Immature natural killer cell (primary cell): ENCODE measurements around the gene HERPUD1. TPM values are rescaled to one million over a fixed set of nuclear protein-coding genes. Genes with fewer than 3 reads are reported as not detected.
"Not testable (repeated sequence)": the region's sequence is repeated elsewhere in the genome, so short reads cannot be mapped to it uniquely, and the experiment has no call there.

Source experiments
- DNase-seq, 3 donors: peaks; one replicate each; pipeline ENCODE4 v3.0.0; 2022; ENCODE audit warnings: mixed read lengths in 1 of 3
- H3K27ac Mint-ChIP-seq, 6 donors: one replicate each; pipeline ENCODE4 v1.8.0; 2020; ENCODE audit warnings: mixed read lengths in 6 of 6, mild to moderate bottlenecking in 5 of 6, inconsistent platforms in 4 of 6, moderate library complexity in 3 of 6
- H3K27me3 Mint-ChIP-seq, 3 donors: one replicate each; pipeline ENCODE4 v1.8.0; 2020 to 2021; ENCODE audit warnings: low read depth in 3 of 3, mild to moderate bottlenecking in 3 of 3, mixed read lengths in 3 of 3, moderate library complexity in 3 of 3, inconsistent platforms in 1 of 3
- H3K36me3 Mint-ChIP-seq, 3 donors: one replicate each; pipeline ENCODE4 v1.8.0; 2020; ENCODE audit warnings: mixed read lengths in 3 of 3, inconsistent platforms in 2 of 3, mild to moderate bottlenecking in 2 of 3
- H3K4me1 Mint-ChIP-seq, 2 donors: one replicate each; pipeline ENCODE4 v1.8.0; 2020; ENCODE audit warnings: inconsistent platforms in 2 of 2, mild to moderate bottlenecking in 2 of 2, mixed read lengths in 2 of 2, moderate library complexity in 1 of 2
- H3K4me3 Mint-ChIP-seq, 5 donors: one replicate each; pipeline ENCODE4 v1.8.0; 2020; ENCODE audit warnings: mild to moderate bottlenecking in 5 of 5, mixed read lengths in 5 of 5, inconsistent platforms in 3 of 5, moderate library complexity in 3 of 5
- H3K9me3 Mint-ChIP-seq, 6 donors: one replicate each; pipeline ENCODE4 v1.8.0; 2020; ENCODE audit warnings: mild to moderate bottlenecking in 6 of 6, mixed read lengths in 6 of 6, inconsistent platforms in 4 of 6, moderate library complexity in 3 of 6
- polyA plus RNA-seq, 3 donors: library from polyadenylated mRNA; unstranded; fragments of 300-500 nt; fragmentation: Illumina TruSeq; gene quantifications; one replicate each; pipeline ENCODE4 v1.2.3, GENCODE V29; 2021

HERPUD1 gene
- polyA plus RNA-seq, 3 donors from 2014 or later, result 89.0 to 157 (median 120) TPM

GRCh38 chr16:56964243-56965148 lies 32.6 kb downstream of the HERPUD1 start:
- peak; percentile 88 to 91 (median 90) for DNase-seq
- Mint-ChIP-seq H3K9me3 (no peaks in the 10 kb centered on the region), H3K27ac (peak overlapping the region in 3 of 6 donors; percentile 32 to 70 (median 34)), H3K4me3 (no peak overlapping the region), H3K4me1 (peaks cover 20 to 21% of the 10 kb centered on the region in 2 donors), H3K36me3 (no peaks in the 10 kb centered on the region), H3K27me3 (peaks cover 0 to 5% (median under 1%) of the 10 kb centered on the region in 3 donors)

GRCh38 chr16:56965149-56966092 lies 33.5 kb downstream of the HERPUD1 start:
- peak overlapping the region in 3 of 6 donors; percentile 41 to 78 (median 51) for H3K27ac Mint-ChIP-seq
- DNase-seq, result no peak
- H3K4me1 Mint-ChIP-seq, result peaks cover 20 to 21% of the 10 kb centered on the region in 2 donors
- H3K4me3 Mint-ChIP-seq, result no peak overlapping the region
- no peaks in the 10 kb centered on the region for H3K9me3 Mint-ChIP-seq
- H3K36me3 Mint-ChIP-seq, result no peaks in the 10 kb centered on the region
- peaks cover 0 to 5% (median 2%) of the 10 kb centered on the region in 3 donors for H3K27me3 Mint-ChIP-seq

GRCh38 chr16:56966093-56966475 lies 34.1 kb downstream of the HERPUD1 start:
- peaks cover 20 to 21% of the 10 kb centered on the region in 2 donors for H3K4me1 Mint-ChIP-seq

GRCh38 chr16:56967733-56968132 lies 35.8 kb downstream of the HERPUD1 start:
- H3K27ac Mint-ChIP-seq, result no peak overlapping the region
- H3K27me3 Mint-ChIP-seq, result peaks cover 0 to 5% (median 2%) of the 10 kb centered on the region in 3 donors
- H3K4me3 Mint-ChIP-seq, result no peak overlapping the region
- H3K4me1 Mint-ChIP-seq, result peaks cover 20 to 21% of the 10 kb centered on the region in 2 donors
- DNase-seq, result no peak
- H3K9me3 Mint-ChIP-seq, result no peaks in the 10 kb centered on the region
- H3K36me3 Mint-ChIP-seq, result no peaks in the 10 kb centered on the region

More at GRCh38 chr16:56966093-56966475, 34.1 kb downstream of the HERPUD1 start:
- H3K9me3 Mint-ChIP-seq, result no peaks in the 10 kb centered on the region
- no peak overlapping the region for H3K4me3 Mint-ChIP-seq
- H3K27me3 Mint-ChIP-seq, result peaks cover 0 to 5% (median 2%) of the 10 kb centered on the region in 3 donors
- H3K36me3 Mint-ChIP-seq, result no peaks in the 10 kb centered on the region
- no peak for DNase-seq
- peak overlapping the region in 2 of 6 donors; percentile 51 to 78 for H3K27ac Mint-ChIP-seq

- Mint-ChIP-seq H3K27ac (no peak overlapping the region), H3K9me3 (no peaks in the 10 kb centered on the region), H3K27me3 (peaks cover 0 to 5% (median 2%) of the 10 kb centered on the region in 3 donors), H3K4me1 (peaks cover 15 to 17% of the 10 kb centered on the region in 2 donors), H3K4me3 (no peak overlapping the region), H3K36me3 (no peaks in the 10 kb centered on the region)
- DNase-seq, result no peak
These were observed 37.8 kb downstream of the HERPUD1 start for GRCh38 chr16:56969769-56970168.

- peaks cover 1 to 5% of the 10 kb centered on the region in 2 donors for H3K4me1 Mint-ChIP-seq
- no peak for DNase-seq
These were observed 39.2 kb downstream of the HERPUD1 start for GRCh38 chr16:56970934-56971767.

GRCh38 chr16:56971768-56972043 lies 39.8 kb downstream of the HERPUD1 start:
- peaks cover 0 to 9% (median 2%) of the 10 kb centered on the region in 3 donors for H3K27me3 Mint-ChIP-seq
- H3K4me1 Mint-ChIP-seq, result peaks cover 0 to 4% of the 10 kb centered on the region in 2 donors
- no peaks in the 10 kb centered on the region for H3K9me3 Mint-ChIP-seq
- H3K27ac Mint-ChIP-seq, result peak overlapping the region in 1 of 6 donors; percentile 21
- no peaks in the 10 kb centered on the region for H3K36me3 Mint-ChIP-seq
- no peak overlapping the region for H3K4me3 Mint-ChIP-seq
- no peak for DNase-seq

More at GRCh38 chr16:56970934-56971767, 39.2 kb downstream of the HERPUD1 start:
- Mint-ChIP-seq H3K27me3 (peaks cover 0 to 8% (median 2%) of the 10 kb centered on the region in 3 donors), H3K4me3 (no peak overlapping the region), H3K27ac (peak overlapping the region in 1 of 6 donors; percentile 21), H3K9me3 (no peaks in the 10 kb centered on the region), H3K36me3 (no peaks in the 10 kb centered on the region)

GRCh38 chr16:56972403-56973293 lies 40.7 kb downstream of the HERPUD1 start:
- H3K36me3 Mint-ChIP-seq, result no peaks in the 10 kb centered on the region
- no peak overlapping the region for H3K27ac Mint-ChIP-seq
- peaks cover 0 to 4% of the 10 kb centered on the region in 2 donors for H3K4me1 Mint-ChIP-seq
- no peak for DNase-seq
- H3K27me3 Mint-ChIP-seq, result peaks cover 0 to 9% (median 2%) of the 10 kb centered on the region in 3 donors
- H3K4me3 Mint-ChIP-seq, result no peak overlapping the region
- H3K9me3 Mint-ChIP-seq, result no peaks in the 10 kb centered on the region

- Mint-ChIP-seq H3K27ac (no peak overlapping the region), H3K4me1 (peaks cover 0 to 4% of the 10 kb centered on the region in 2 donors), H3K36me3 (no peaks in the 10 kb centered on the region)
These were observed 41.4 kb downstream of the HERPUD1 start for GRCh38 chr16:56973294-56973689.

GRCh38 chr16:56973899-56974298 lies 42.0 kb downstream of the HERPUD1 start:
- DNase-seq, H3K27me3 Mint-ChIP-seq, H3K27ac Mint-ChIP-seq, H3K4me3 Mint-ChIP-seq, H3K4me1 Mint-ChIP-seq, H3K9me3 Mint-ChIP-seq, H3K36me3 Mint-ChIP-seq: not testable (repeated sequence)

More at GRCh38 chr16:56973294-56973689, 41.4 kb downstream of the HERPUD1 start:
- Mint-ChIP-seq H3K9me3 (no peaks in the 10 kb centered on the region), H3K4me3 (no peak overlapping the region), H3K27me3 (peaks cover 0 to 8% (median 2%) of the 10 kb centered on the region in 3 donors)
- no peak for DNase-seq

- H3K36me3 Mint-ChIP-seq, result no peaks in the 10 kb centered on the region
- no peak overlapping the region for H3K4me3 Mint-ChIP-seq
- H3K4me1 Mint-ChIP-seq, result peaks cover under 1 to 4% of the 10 kb centered on the region in 2 donors
These were observed 42.8 kb downstream of the HERPUD1 start for GRCh38 chr16:56974549-56975300.

GRCh38 chr16:56975714-56976113 lies 43.8 kb downstream of the HERPUD1 start:
- Mint-ChIP-seq H3K9me3 (no peaks in the 10 kb centered on the region), H3K4me1 (peaks cover 9 to 11% of the 10 kb centered on the region in 2 donors), H3K4me3 (no peak overlapping the region), H3K36me3 (peaks cover 0 to 4% (median 0%) of the 10 kb centered on the region in 3 donors), H3K27me3 (peaks cover 0 to 5% (median 0%) of the 10 kb centered on the region in 3 donors), H3K27ac (peak overlapping the region in 1 of 6 donors; percentile 53)
- no peak for DNase-seq

More at GRCh38 chr16:56974549-56975300, 42.8 kb downstream of the HERPUD1 start:
- peaks cover 0 to 5% (median 0%) of the 10 kb centered on the region in 3 donors for H3K27me3 Mint-ChIP-seq
- no peak for DNase-seq
- no peaks in the 10 kb centered on the region for H3K9me3 Mint-ChIP-seq
- no peak overlapping the region for H3K27ac Mint-ChIP-seq
